Sigmoid colon (tissue), 7 donors: ENCODE results near the gene PARP11. TPM values are rescaled to one million over a fixed set of nuclear protein-coding genes. Genes with fewer than 3 reads are reported as not detected.

ENCODE experiments used
- DNase-seq: peaks from one replicate; pipeline ENCODE4 v3.0.0-alpha.2; 2019
- H3K27ac ChIP-seq, 4 donors: fragments of 200-600 bp; sonication (generic); one replicate each; pipeline ENCODE4 v1.5.1; 2016 to 2019; ENCODE audit warnings: mild to moderate bottlenecking in 1 of 4
- H3K27me3 ChIP-seq, 3 donors: fragments of 200-600 bp; sonication (generic); one replicate each; pipeline ENCODE4 v1.5.1; 2019; ENCODE audit warnings: mild to moderate bottlenecking in 1 of 3
- H3K36me3 ChIP-seq, 4 donors: fragments of 200-600 bp; sonication (generic); one replicate each; pipeline ENCODE4 v1.5.1; 2016 to 2019
- H3K4me1 ChIP-seq, 4 donors: fragments of 200-600 bp; sonication (generic); one replicate each; pipeline ENCODE4 v1.5.1; 2017 to 2019
- H3K4me3 ChIP-seq, 4 donors: fragments of 200-600 bp; sonication (generic); one replicate each; pipeline ENCODE4 v1.5.1; 2017 to 2019; ENCODE audit warnings: mild to moderate bottlenecking in 2 of 4, moderate library complexity in 1 of 4
- H3K9me3 ChIP-seq, 4 donors: fragments of 200-600 bp in 3 of 4; sonication (generic) in 3 of 4; one replicate each; pipeline versions ENCODE4 v1.5.1 to v1.6.1; 2013 to 2019
- CTCF ChIP-seq, 4 experiments: fragments of 450-650 bp in 3 of 4; fragments of 200-600 bp in 1 of 4; IDR thresholded peaks; one replicate each; pipeline ENCODE4 v1.5.1; 2016 to 2019; ENCODE audit warnings: antibody characterized with exemption in 4 of 4, mild to moderate bottlenecking in 3 of 4, moderate library complexity in 2 of 4
- EP300 ChIP-seq, 4 donors: sonication (generic); formaldehyde crosslinking; IDR thresholded peaks; one replicate each; pipeline ENCODE4 v1.6.1; 2017; ENCODE audit warnings: antibody characterized with exemption in 4 of 4
- POLR2A ChIP-seq, 2 donors: fragments of 450-650 bp; IDR thresholded peaks; one replicate each; pipeline ENCODE4 v1.6.1; 2016; ENCODE audit warnings: antibody characterized with exemption in 2 of 2, mild to moderate bottlenecking in 2 of 2, moderate library complexity in 2 of 2
- POLR2AphosphoS5 ChIP-seq, 4 donors: sonication (generic); formaldehyde crosslinking; IDR thresholded peaks; one replicate each; pipeline ENCODE4 v1.6.1; 2017; ENCODE audit warnings: antibody characterized with exemption in 4 of 4
- WGBS, 2 donors: extraction: QIAGEN DNeasy Blood & Tissue Kit; methylation state at CpG; one replicate each; pipeline ENCODE4 v1.1.7; 2013; 5-methylcytosine and 5-hydroxymethylcytosine counted together
- intact Hi-C: fragments of 100-400 bp; cut with DNase I; formaldehyde crosslinking; loops from one replicate; pipeline ENCODE4 v1.15.1; 2023
- polyA plus RNA-seq, 3 donors: library from polyadenylated mRNA; stranded (reverse); fragments of 200-250 nt; gene quantifications; one replicate each; pipeline ENCODE4 v1.2.3, GENCODE V29; 2013
- total RNA-seq, 4 donors: library from RNA; depleted of rRNA; stranded (reverse); fragments of >200 nt; gene quantifications; one replicate each; pipeline ENCODE4 v1.1.0, GENCODE V29; 2016
- donor health status: healthy with polysubstance abuse.
- donor health status: Bipolar disorder and iron deficiency.
- donor health status: healthy.

PARP11 gene
- total and polyA plus RNA-seq, 7 donors: 2.4 to 12.1 (median 6.0) TPM

- no peak for TF ChIP-seq POLR2A (IDR thresholded peaks at IDR 0.05)
- peak in 1 of 4 donors; percentile 6 for TF ChIP-seq POLR2AphosphoS5 (IDR thresholded peaks at IDR 0.05)
- TF ChIP-seq CTCF (IDR thresholded peaks at IDR 0.05): no peak
- TF ChIP-seq EP300 (IDR thresholded peaks at IDR 0.05): no peak
- no peak for DNase-seq
- no peak overlapping the region for H3K27ac ChIP-seq
- H3K36me3 ChIP-seq: peaks cover 0 to under 1% (median 0%) of the 10 kb centered on the region in 4 donors
- 90 to 92% methylated on average over 3 of the region's 3 CpGs for WGBS, 2 donors
- no peaks in the 10 kb centered on the region for H3K27me3 ChIP-seq
- no peak overlapping the region for H3K4me3 ChIP-seq
- no peaks in the 10 kb centered on the region for H3K9me3 ChIP-seq
- H3K4me1 ChIP-seq: peaks cover 0 to 16% (median 14%) of the 10 kb centered on the region in 4 donors
- intact Hi-C loops: no loop called here
These were observed 53.1 kb downstream of the PARP11 start for GRCh38 chr12:3820122-3820521.

DNA sequence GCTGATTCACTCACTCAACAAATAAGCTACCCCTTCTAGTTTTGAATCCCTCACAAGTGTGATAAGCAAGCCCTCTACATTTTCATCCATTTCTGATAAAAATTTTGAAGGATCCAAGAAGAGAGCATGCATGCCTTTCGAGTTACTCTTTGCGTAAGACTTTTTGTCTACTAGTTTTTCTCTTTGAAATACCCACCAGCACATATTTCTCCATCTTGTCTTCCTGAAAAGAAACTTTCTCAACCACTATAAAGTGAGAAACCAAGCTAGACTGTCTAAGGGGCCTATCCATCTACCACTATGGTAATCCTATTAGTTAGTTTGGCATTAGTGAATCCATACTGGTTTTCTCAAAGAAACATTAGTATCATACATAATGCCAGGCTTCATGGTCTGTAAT is 56.9 kb downstream of the PARP11 start:
- no peak overlapping the region for H3K27ac ChIP-seq
- H3K36me3 ChIP-seq: peaks cover 0 to 25% (median 0%) of the 10 kb centered on the region in 4 donors
- TF ChIP-seq POLR2A (IDR thresholded peaks at IDR 0.05) (no peak), CTCF (IDR thresholded peaks at IDR 0.05) (no peak), EP300 (IDR thresholded peaks at IDR 0.05) (no peak), POLR2AphosphoS5 (IDR thresholded peaks at IDR 0.05) (no peak)
- intact Hi-C loops: no loop called here
- no peaks in the 10 kb centered on the region for H3K27me3 ChIP-seq
- no peaks in the 10 kb centered on the region for H3K9me3 ChIP-seq
- peaks cover 0 to 14% (median 9%) of the 10 kb centered on the region in 4 donors for H3K4me1 ChIP-seq
- DNase-seq: no peak
- 96 to 99% methylated on average over 2 of the region's 2 CpGs for WGBS, 2 donors
- H3K4me3 ChIP-seq: no peak overlapping the region

DNA sequence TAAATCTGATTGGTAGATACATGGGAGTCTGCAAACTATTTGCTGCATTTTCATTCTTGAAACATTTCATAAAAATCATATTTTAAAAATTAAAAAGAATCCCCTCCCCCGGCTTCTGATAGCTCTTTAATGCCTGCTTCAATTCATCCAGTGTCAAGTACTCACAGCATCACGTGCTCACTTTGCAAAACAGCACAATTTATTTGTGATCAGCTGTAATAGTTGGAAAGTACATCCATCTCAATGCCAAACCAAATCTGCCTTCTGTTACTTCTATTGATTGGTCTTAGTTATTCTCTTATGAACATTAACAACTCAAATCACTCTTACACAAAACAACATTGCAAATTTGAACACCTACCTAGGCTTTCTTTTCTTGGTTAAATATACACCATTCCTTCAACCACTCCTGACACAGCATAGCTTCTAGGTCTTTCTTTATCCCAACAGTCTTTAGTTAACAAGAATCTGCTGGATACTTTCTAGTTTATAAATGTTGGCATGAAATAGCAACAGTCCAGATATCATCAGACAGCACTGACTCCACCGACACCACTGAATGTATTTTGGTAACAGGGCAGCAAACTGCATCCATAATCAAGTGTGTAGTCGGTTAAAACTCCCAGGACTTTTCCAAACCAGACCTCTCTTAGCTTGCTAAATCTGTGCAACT is 58.0 kb downstream of the PARP11 start:
- no peak overlapping the region for H3K4me3 ChIP-seq
- WGBS, 2 donors: 89 to 93% methylated on average over 4 of the region's 4 CpGs
- no peak overlapping the region for H3K27ac ChIP-seq
- DNase-seq: no peak
- no peak for TF ChIP-seq EP300 (IDR thresholded peaks at IDR 0.05)
- no peak for TF ChIP-seq POLR2A (IDR thresholded peaks at IDR 0.05)
- no peak for TF ChIP-seq POLR2AphosphoS5 (IDR thresholded peaks at IDR 0.05)
- TF ChIP-seq CTCF (IDR thresholded peaks at IDR 0.05): no peak
- H3K4me1 ChIP-seq: peaks cover 0 to 6% (median 2%) of the 10 kb centered on the region in 4 donors
- intact Hi-C loops: no loop called here
- H3K36me3 ChIP-seq: peaks cover 0 to 26% (median 0%) of the 10 kb centered on the region in 4 donors
- H3K27me3 ChIP-seq: no peaks in the 10 kb centered on the region
- H3K9me3 ChIP-seq: no peaks in the 10 kb centered on the region

GRCh38 chr12:3810540-3810939 is 62.7 kb downstream of the PARP11 start:
- Histone ChIP-seq H3K27ac (no peak overlapping the region), H3K4me3 (no peak overlapping the region), H3K4me1 (no peaks in the 10 kb centered on the region), H3K27me3 (no peaks in the 10 kb centered on the region), H3K9me3 (no peaks in the 10 kb centered on the region), H3K36me3 (peaks cover 0 to 37% (median 0%) of the 10 kb centered on the region in 4 donors)
- TF ChIP-seq POLR2A (IDR thresholded peaks at IDR 0.05) (no peak), CTCF (IDR thresholded peaks at IDR 0.05) (no peak), EP300 (IDR thresholded peaks at IDR 0.05) (no peak), POLR2AphosphoS5 (IDR thresholded peaks at IDR 0.05) (no peak)
- intact Hi-C loops: no loop called here
- DNase-seq: no peak

- intact Hi-C loops: no loop called here
- no peak overlapping the region for H3K4me3 ChIP-seq
- H3K4me1 ChIP-seq: no peaks in the 10 kb centered on the region
- DNase-seq: no peak
- TF ChIP-seq EP300 (IDR thresholded peaks at IDR 0.05) (no peak), POLR2AphosphoS5 (IDR thresholded peaks at IDR 0.05) (no peak), CTCF (IDR thresholded peaks at IDR 0.05) (no peak), POLR2A (IDR thresholded peaks at IDR 0.05) (no peak)
- no peaks in the 10 kb centered on the region for H3K27me3 ChIP-seq
- no peaks in the 10 kb centered on the region for H3K9me3 ChIP-seq
- WGBS, 2 donors: 94 to 95% methylated on average over 5 of the region's 5 CpGs
- H3K27ac ChIP-seq: no peak overlapping the region
- peaks cover 0 to 37% (median 0%) of the 10 kb centered on the region in 4 donors for H3K36me3 ChIP-seq
These were observed 63.2 kb downstream of the PARP11 start for GRCh38 chr12:3810016-3810370.
